ENCODE results near the gene NR5A2.

The NR5A2 gene

DNA sequence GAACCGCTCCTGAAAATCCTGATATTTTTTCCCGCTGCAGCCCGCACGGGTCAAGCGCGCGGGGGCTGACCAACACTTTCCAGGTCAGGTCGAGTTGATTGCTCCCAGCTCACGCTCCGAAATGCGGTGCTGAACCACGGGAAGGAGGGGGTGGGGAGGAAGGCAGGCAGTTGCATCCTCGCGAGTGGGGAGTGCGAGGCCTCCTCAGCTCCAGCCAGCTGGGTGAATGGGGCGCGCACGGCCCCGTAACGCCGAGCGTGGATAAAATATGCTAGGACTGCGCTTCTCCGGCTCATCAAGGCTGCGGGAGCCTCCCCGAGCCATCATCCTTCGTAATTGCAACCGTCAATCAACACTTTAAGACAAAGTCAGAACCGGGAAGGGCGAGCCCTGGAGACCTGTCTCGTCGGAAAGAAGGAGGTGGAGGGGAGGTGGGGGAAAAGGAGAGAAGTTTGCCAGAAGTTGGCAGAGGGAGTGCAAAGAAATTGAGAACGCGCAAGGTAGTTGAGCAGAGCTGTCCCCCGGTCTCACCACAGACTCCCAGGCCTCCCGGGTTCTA is 8.0 kb downstream of the NR5A2 start:
- H3K4me3 ChIP-seq (ENCODE audit: low read depth, low read length) = no peak overlapping the region
- DNase-seq (ENCODE audit: low read depth) = no peak

DNA sequence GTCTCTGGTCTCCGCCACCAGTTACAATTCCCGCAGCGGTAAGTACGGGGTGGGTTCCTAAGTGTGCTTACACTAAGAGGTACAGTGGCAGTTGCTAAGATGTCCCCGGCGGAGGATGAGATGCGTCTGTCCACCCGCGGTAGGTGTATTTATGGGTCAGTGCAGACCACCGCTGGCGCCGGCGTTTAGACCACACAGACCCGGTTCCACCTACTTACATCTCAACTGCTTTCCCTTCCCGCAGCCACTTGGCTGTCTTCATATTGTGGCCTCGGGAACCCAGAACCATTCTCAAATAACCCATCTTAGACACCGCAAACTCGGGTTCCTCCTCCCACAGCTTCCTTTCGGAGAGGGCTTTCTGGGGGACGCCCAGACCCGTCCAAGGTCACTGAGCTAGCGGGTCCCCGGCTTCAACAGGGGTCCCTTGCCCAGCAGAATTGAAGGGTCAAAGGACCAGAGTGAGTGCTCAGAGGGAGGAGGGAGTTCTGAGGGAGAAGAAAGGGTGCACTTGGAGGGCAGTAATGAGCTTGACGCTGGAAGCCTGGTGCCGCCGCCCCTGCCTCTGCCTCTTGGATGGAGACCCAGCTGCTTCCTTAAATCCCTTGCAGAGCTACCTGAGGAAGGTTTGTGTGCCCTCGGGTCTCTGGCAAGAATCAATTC is 8.6 kb downstream of the NR5A2 start:
- DNase-seq (ENCODE audit: low read depth) = no peak
- no peak overlapping the region for H3K4me3 ChIP-seq (ENCODE audit: low read depth, low read length)

DNA sequence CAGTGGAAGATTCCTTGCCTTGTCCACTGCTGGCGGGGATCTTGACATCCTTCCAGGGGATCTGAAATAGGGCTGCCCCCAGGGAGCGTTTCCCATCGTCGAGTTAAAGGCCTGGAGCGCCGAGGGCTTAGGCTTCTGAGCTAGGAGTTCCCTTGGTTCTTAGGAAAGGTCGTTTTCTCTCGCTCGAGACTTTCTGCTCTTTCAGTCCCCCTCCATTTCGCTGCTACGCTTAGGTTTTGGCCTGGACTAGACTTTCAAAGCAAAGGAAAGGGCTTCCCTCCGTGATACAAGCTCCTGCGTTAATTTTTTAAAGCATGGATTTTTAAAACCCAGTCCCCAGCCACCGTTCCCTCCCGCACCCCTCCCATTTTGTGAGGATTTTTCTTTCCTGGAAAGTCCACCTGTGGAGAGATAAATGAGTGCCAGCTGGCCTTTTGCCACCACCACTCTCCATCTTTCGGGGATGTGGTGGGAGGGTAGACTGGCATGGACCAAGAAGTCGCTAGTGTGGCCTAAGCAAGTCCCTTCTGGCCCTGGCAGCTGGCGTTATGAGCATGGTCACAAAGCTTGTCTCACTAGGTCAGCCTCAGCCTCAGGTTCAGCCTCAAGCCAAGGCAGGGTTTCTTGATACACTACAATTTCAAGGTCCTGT is 9.2 kb downstream of the NR5A2 start:
- H3K4me3 ChIP-seq (ENCODE audit: low read depth, low read length) = no peak overlapping the region
- no peak for DNase-seq (ENCODE audit: low read depth)

DNA sequence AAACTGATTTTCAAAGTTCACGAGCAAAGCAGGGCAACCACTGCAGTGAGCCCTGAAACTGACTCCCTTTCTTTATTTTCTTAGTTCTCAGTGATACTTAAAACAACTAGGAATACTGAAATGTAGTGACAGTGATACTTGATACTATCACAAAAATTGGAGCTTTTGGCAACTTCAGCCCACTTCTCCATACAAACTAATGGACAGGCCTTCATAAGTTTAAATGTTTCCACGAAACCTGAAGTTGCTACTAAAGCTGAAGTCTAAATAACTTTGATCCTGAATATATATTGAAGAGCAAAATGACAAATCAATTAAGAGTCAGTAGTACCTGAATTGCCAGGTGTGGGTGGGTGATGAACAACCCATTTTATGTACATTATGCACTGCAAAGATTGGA is 10.0 kb downstream of the NR5A2 start:
- DNase-seq (ENCODE audit: low read depth) = no peak

DNA sequence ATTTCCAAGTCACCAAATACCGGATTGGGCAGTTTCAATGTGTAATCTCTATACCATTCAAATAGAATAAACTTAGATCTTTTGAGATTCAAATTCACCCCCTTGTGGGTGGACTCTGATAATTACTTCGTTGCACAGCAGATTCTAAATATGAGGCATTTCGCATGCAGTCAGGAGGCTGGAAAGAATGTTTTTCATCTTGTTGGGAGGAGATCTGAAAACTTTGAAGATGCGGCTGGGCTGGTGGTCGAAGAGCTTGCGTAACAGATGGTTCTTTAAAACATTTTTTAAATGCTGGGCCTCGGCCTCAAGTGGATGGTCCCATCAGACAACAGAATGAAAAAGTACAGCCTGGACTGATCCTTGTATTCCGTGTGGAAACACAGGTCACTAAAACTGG is 10.4 kb downstream of the NR5A2 start:
- no peak for DNase-seq (ENCODE audit: low read depth)
- no peak overlapping the region for H3K4me3 ChIP-seq (ENCODE audit: low read depth, low read length)

More for the DNA sequence above, 10.0 kb downstream of the NR5A2 start:
- no peak overlapping the region for H3K4me3 ChIP-seq (ENCODE audit: low read depth, low read length)

DNA sequence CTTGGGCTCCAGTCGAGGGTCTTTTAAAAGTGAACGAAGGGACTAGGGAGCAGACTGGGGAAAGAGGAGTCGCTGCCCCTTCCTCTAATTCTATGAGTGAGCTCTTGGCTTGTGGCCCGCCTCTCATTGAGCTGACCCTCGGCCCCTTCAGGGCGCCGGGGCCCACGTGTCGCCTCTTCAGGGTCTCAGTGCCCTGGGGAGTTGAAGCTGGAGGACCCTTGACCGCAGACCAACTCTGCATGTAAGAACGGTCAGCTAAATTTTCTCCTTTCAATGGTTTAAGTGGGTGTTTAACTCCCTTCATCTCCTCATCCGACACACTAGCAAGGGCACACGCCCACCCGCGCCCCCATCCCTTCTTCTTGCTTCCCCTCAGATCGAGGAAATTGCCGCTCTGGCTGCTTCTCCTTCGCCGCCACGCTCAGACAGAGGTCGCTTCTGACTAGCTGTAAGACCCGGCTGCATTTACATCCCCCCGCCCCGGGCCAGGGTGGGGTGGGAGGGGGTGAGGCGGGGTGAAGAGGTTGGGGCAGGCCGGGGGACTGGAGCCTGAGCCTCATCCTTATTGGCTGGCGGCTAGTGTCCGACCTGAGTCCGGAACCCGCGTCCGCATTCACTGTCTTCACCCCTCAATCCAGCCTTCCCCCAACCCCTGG is 10.9 kb downstream of the NR5A2 start:
- H3K4me3 ChIP-seq (ENCODE audit: low read depth, low read length) = no peak overlapping the region
- DNase-seq (ENCODE audit: low read depth) = no peak

DNA sequence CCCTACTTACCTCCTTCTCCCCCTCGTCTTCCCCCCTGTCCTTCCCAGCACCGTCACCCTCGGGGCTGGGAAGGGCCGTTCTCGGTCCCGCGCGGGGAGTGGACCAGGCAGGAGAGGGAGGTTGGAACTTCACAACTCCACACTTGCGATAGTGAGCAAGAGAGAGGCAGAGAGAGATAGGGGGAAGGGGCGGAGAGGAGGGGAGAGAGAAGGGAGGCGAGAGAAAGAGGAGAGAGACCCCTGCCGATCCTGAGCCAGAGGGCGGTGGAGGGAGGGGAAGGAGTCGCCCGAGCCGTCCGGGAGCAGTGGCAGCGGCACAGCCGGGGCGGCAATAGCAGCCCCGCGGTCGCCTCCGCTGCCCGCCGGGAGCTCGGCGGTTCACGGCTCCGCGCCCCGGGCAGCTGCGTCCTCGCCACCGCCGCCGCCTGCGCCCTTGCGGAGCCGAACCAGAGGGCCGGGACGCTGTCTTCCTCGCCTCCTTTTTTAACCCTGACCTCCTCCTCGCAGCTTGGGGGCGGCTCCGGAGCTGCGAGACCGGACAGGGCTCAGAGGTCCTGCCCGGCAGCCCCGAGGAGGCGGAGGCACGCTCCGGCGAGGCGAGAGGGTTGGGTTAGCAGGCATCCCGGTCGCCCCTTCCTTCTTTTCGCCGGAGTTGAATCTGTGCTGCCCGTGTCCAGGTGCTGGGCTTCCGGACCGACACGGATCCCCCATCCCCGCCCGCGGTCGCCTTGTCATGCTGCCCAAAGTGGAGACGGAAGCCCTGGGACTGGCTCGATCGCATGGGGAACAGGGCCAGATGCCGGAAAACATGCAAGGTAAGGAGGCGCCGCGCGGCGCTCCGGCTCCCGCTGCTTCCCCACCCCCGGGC is 11.7 kb downstream of the NR5A2 start:
- H3K4me3 ChIP-seq (ENCODE audit: low read depth, low read length) = peak overlapping the region; percentile 46
- DNase-seq (ENCODE audit: low read depth) = no peak

DNA sequence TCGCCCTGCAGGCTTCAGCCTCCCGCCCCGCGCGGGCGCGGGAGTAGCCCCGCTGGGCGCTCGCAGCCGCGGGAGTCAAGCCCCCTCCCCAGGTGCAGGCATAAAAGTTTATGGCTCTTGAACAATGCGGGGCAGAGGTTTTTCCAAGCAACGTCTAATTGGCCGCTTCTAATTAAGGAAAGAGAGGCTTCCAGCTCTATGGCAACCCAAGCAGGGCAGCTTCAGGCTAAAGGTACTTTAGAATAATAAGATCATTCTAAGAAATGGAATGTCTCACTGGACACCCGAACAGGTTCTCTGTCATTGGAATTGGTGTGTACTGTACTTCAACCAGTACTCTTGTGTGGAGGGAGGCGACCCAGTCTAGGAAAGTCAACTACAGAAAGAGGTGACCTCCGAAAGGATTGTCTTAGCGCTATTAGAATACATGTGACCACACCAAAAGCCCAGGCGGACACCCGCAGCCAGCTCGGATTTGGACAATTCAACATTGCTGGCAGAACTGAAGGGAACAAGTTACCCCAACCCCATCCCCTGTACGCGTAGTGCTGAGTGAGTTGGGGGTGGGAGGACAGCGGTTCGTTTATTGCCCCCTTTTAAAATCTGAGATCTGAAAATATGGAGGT is 12.5 kb downstream of the NR5A2 start:
- peak overlapping the region; percentile 46 for H3K4me3 ChIP-seq (ENCODE audit: low read depth, low read length)

DNA sequence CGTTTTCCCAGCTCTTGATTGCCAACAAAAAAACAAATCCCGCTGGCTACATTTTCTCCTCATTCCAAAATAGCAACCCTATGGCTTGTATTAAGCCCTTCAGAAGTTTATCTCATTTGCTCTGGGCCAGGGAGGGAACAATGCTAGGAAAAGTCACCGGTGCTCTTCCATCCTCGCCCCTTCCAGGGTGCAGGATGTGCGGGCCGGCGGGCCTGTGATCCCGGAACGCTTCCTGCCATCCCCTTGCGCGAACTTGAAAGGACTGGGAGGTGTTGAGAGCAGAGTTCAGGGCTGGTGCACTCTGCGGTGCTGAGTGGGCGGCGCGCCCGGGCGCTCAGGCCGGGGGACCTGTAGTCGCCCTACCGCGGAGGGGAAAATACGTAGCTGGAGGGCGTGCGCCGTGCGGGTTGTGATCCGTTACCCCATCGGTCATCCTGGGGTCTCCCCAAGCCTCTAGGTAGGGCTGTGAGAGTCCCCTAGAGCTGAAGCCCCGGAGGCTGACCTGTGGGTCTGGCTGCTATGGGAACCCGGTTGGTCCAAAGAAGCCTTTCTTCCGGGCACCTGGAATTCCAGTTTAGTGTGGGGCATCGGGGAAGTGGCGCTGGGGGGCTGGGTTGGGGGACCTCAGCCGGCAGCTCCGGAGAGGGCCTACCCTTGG is 13.1 kb downstream of the NR5A2 start:
- DNase-seq (ENCODE audit: low read depth) = no peak
- H3K4me3 ChIP-seq (ENCODE audit: low read depth, low read length) = no peak overlapping the region

More for the DNA sequence above, 12.5 kb downstream of the NR5A2 start:
- no peak for DNase-seq (ENCODE audit: low read depth)

DNA sequence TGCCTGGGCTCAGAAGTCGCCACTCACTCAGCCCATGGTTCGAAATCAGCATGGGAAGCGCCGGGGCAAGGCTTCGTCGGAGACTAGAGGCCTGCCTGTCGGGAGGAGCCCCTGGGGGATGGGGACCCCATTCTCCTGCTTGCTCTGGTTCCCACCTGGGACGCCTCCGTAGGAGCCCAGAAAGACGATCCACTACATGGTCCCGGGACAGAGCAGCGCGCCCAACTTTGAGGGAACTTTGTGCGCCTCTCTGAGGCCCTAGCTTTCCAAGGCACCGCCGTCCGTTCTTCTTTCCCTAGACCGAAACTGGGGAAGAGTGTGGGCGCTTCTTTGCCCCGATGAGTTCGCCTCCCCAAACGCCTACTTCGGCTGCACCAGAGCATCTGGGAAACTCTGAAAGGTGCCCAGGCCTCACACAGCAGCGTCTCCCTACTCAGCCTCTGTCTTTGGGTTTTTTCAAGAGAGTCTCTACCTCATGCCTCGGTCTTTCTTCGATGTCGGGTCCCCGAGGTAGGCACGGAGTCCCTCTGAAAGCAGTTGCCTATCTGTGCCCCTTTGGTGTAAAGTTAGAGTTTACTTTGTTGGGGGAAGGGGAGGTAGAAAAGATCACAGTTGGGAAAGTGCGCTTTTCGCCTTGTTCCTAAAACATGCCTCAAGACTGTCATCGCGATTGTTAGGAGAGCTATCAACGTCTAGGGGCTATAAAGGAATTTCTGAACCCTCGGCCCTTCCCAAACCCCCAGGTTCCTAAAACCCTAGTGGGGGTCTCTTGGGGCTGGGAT is 14.0 kb downstream of the NR5A2 start:
- no peak overlapping the region for H3K4me3 ChIP-seq (ENCODE audit: low read depth, low read length)

DNA sequence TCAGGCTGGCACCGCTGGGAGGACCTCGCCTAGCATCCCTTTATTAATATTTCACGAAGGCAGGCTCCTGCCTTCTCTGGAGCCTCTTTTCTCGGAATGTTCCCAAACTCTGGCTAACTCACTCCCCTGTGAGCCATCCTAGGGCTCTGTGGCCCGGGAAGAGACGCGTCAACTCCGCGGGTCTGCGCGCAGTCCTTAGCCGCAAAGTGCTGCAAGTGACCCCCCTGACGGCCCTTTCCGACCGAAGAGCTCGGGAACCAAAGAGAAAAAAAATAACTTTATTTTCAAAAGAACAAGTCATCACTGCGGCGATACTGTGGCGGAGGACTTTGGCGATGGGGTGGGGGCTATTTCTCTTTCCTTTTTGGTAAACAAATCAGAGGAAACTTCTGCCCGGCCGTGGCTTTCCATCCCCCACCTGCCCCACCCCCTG is 14.6 kb downstream of the NR5A2 start:
- peak overlapping the region; percentile 30 for H3K4me3 ChIP-seq (ENCODE audit: low read depth, low read length)
- no peak for DNase-seq (ENCODE audit: low read depth)

More for the DNA sequence above, 14.0 kb downstream of the NR5A2 start:
- no peak for DNase-seq (ENCODE audit: low read depth)

DNA sequence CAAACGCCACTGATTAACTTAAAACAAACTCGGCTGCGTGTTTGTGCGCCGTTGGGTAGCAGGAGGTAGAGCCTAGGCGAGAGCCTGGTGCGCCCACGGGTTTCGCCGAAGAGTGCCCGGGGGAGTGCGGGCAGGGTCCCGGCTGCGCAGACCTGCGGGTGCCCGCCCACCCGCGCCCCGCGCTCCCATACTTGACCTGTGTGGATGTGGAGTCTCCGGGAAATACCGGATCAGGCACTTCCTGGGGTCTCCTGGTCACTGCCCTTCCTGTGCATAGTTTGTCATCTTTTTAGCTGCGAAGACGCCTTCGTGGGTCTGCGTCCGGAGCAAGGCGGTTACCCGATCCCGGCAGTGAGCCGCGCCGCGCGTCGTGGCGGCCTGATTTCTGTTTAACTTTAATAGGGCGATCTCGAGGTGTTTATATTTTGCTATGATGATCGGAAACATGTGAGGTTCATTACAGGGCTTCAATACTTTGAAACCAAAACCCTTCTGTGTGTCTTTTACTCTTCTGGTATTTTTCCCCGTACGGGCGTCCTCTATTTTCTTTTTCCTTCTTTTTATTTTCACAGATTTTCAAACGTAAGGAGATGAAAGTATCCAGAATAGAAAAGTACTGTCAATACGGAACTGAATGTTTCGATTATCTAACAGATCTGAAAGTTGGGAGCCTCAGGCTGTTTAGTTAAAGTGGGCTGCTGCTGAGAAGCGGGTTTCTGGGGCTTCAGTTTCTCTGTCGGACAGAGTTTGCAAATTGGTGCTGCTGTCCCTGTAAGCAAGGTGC is 15.2 kb downstream of the NR5A2 start:
- no peak for DNase-seq (ENCODE audit: low read depth)
- H3K4me3 ChIP-seq (ENCODE audit: low read depth, low read length) = peak overlapping the region; percentile 30

DNA sequence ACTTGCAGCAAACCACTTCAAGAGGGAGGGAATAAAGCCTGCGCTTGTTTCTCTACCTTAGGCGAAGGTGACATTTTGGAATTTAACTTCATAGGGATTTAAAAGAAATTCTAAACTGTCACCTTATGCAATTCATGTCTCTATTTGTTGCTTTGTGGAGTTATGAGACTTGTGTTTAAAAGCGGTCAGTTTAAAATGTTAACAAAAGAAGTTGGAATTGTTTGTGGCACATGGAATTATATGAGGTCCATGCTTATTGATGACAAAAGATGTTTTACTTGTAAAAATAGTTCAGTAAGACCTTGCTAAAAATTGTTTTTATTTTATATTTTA is 15.8 kb downstream of the NR5A2 start:
- H3K4me3 ChIP-seq (ENCODE audit: low read depth, low read length) = no peak overlapping the region
- no peak for DNase-seq (ENCODE audit: low read depth)

DNA sequence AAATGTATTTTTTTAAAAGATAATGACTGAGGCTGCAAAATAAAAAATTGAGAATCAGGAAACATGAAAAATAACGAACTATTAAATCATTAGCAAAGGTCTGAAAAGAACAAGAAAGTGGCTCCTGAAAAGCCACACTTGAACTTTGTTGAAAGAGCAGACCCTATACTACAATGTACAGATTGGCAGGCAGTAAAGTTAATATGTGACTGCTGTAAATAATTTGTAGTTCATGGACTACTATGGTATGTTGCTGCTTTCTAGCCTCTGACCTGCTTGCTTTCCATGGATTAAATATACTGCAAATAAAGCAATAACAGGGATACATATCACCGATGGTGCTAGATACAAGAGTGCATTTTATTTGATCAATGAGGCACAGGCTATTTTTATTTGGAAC is 18.6 kb downstream of the NR5A2 start:
- no peak overlapping the region for H3K4me3 ChIP-seq (ENCODE audit: low read depth, low read length)
- DNase-seq (ENCODE audit: low read depth) = no peak

DNA sequence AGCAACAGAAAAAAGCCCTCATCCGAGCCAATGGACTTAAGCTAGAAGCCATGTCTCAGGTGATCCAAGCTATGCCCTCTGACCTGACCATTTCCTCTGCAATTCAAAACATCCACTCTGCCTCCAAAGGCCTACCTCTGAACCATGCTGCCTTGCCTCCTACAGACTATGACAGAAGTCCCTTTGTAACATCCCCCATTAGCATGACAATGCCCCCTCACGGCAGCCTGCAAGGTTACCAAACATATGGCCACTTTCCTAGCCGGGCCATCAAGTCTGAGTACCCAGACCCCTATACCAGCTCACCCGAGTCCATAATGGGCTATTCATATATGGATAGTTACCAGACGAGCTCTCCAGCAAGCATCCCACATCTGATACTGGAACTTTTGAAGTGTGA is 20.7 kb downstream of the NR5A2 start:
- no peak for DNase-seq (ENCODE audit: low read depth)
- no peak overlapping the region for H3K4me3 ChIP-seq (ENCODE audit: low read depth, low read length)

DNA sequence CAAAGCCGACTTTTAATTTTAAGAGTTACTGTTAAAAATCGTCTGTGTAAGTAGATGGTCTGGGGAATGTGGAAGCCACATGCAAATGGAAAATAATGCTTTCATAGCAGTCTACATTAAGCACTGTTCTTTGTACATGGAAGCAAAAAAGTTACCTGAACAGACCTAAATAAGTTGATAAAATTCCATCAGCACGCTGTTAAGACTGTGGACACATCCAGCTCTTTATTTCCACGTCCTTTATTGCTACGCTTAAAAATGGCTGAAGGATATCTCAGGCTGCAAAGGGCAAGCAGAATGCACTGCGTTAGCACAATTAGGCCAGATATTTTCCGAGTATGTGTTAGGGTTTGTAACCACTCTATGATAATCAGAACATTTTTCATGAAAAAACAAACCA is 22.3 kb downstream of the NR5A2 start:
- DNase-seq (ENCODE audit: low read depth) = no peak
- H3K4me3 ChIP-seq (ENCODE audit: low read depth, low read length) = no peak overlapping the region

DNA sequence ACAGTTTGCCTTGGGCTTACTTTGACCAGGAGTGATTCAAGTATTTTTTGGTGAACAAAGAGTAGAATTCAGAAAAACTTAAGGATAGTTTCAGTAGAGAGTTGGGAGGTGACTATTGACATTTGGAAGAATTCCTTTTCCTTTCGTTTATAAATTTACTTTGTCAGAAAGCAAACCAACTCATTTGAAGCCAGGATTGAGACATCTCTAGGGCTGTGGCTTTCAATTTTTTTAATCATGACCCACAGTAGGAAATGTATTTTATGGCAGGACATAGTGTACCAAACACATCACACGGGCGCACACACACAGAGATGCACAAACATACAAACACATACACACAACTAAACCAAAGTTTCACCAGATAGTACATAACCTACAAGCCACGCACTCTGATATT is 24.1 kb downstream of the NR5A2 start:
- DNase-seq (ENCODE audit: low read depth) = no peak
- H3K4me3 ChIP-seq (ENCODE audit: low read depth, low read length) = no peak overlapping the region

Data from skeletal muscle cell (primary cell).